ENCODE results near the gene SMIM43.

DNA sequence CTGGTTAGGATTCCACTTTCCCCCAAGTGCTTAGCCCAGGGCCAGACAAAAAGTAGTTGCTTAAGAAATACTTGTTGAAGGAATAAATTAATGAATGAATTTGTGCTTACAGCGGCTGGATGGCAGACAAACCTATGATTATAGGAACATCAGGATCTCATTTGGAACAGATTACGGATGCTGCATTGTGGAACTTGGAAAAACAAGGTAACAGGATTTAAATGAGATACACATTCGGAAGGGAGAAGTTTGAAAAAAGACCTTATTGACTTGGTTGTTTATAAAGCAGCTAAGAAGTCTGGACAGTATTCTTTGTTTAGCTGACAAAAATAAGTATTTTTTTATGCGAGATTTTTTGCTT is 36.7 kb upstream of the SMIM43 start:
- TF ChIP-seq ZZZ3 (IDR thresholded peaks at IDR 0.05) (no peak), ZBTB33 (CRISPR knock-in tag; IDR thresholded peaks at IDR 0.05) (no peak), E4F1 (CRISPR knock-in tag; IDR thresholded peaks at IDR 0.05; ENCODE audit: borderline replicate concordance) (no peak), SMARCB1 (IDR thresholded peaks at IDR 0.05; ENCODE audit: insufficient read length, low read depth) (no peak)
